Measurements from ENCODE around the gene MBLAC1. TPM values are rescaled to one million over a fixed set of nuclear protein-coding genes. Genes with fewer than 3 reads are reported as not detected.

MBLAC1 gene
- total RNA-seq, 4 donors from 2014 or later: 4.8 to 8.1 (median 6.6) TPM

- WGBS, 2 donors (ENCODE audit: low coverage in 1 of 2): 85 to 100% methylated on average over 2 of the region's 2 CpGs
Measured at GRCh38 chr7:100147278-100147677, 20.5 kb downstream of the MBLAC1 start.

GRCh38 chr7:100148225-100148558, 21.4 kb downstream of the MBLAC1 start:
- Histone ChIP-seq H3K27me3 (no peaks in the 10 kb centered on the region), H3K27ac (peak overlapping the region; percentile 2 to 91 (median 86)), H3K4me1 (peaks cover 0 to 33% (median 5%) of the 10 kb centered on the region in 3 donors), H3K36me3 (peaks cover 0 to 18% of the 10 kb centered on the region in 2 donors), H3K9me3 (no peaks in the 10 kb centered on the region), H3K4me3 (peak overlapping the region; percentile 8 to 92)
- TF ChIP-seq EP300 (IDR thresholded peaks at IDR 0.05): no peak
- TF ChIP-seq POLR2A (IDR thresholded peaks at IDR 0.05): no peak
- TF ChIP-seq POLR2AphosphoS5 (IDR thresholded peaks at IDR 0.05): no peak
- TF ChIP-seq CTCF (IDR thresholded peaks at IDR 0.05): no peak
- ATAC-seq: no peak
- WGBS, 2 donors (ENCODE audit: low coverage in 1 of 2): 5 to 10% methylated on average over 4 to 6 of the region's 14 CpGs

More at GRCh38 chr7:100147278-100147677, 20.5 kb downstream of the MBLAC1 start:
- no peak for ATAC-seq
- TF ChIP-seq EP300 (IDR thresholded peaks at IDR 0.05) (no peak), POLR2A (IDR thresholded peaks at IDR 0.05) (no peak), CTCF (IDR thresholded peaks at IDR 0.05) (no peak)
- H3K36me3 ChIP-seq: peaks cover 0 to 11% of the 10 kb centered on the region in 2 donors
- peaks cover 0 to 32% (median 5%) of the 10 kb centered on the region in 3 donors for H3K4me1 ChIP-seq
- H3K4me3 ChIP-seq: no peak overlapping the region
- no peaks in the 10 kb centered on the region for H3K9me3 ChIP-seq
- H3K27ac ChIP-seq: no peak overlapping the region
- no peaks in the 10 kb centered on the region for H3K27me3 ChIP-seq

DNA sequence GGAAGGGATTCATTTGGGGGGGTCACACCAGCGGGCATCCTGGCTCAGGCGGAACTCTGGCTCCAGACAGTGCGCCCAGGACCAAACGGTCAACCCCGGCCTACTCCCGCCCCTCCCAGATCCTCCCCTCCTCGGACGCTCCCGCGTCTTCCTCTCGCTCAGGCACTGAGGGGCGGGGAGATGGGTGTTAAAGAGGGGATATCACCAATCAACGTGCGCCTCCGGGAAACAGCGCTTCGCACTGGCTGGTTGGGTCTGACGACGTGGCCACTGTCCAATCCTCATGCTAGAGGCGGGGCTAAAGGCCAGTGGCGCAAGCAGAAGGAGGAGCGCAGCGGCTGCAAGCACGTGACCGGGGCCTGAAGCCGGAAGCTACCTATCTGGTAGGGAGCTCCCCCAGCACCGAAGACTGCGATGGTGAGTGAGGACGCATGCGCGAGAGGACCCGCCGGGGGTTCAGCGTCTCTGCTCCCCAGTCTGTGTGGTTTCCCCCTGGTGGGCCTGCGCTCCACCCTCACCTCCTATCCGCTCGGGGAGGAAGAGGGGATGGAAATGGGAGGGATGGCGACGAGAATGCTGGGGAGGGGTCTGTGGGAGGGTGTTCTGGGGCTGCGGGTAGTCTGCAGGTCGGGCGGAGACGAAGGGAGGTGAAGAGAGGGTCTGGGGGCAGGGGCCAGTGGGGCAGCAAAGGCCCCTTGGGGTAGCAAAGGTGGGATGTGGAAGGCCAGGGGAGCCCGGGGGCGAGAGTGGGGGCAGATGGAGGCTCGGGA, 22.0 kb downstream of the MBLAC1 start, which contains the start of gene LAMTOR4:
TSS of gene LAMTOR4 (plus strand) at position 360 of the 770 bp plus-strand sequence. CDS start at position 415, 55 bp downstream.
- Histone ChIP-seq H3K4me1 (peaks cover 0 to 33% (median 5%) of the 10 kb centered on the region in 3 donors), H3K36me3 (peaks cover 0 to 23% of the 10 kb centered on the region in 2 donors), H3K9me3 (no peaks in the 10 kb centered on the region), H3K27me3 (no peaks in the 10 kb centered on the region), H3K27ac (peak within 1 kb of the TSS; percentile 87 to 92 (median 90)), H3K4me3 (peak within 1 kb of the TSS; percentile 92 to 93)
- TF ChIP-seq EP300 (IDR thresholded peaks at IDR 0.05): no peak
- TF ChIP-seq CTCF (IDR thresholded peaks at IDR 0.05): peak in 1 of 4 experiments; percentile 9
- TF ChIP-seq POLR2A (IDR thresholded peaks at IDR 0.05): peak; percentile 56 to 73
- peak; percentile 73 for TF ChIP-seq POLR2AphosphoS5 (IDR thresholded peaks at IDR 0.05)
- 0% methylated on average over 2 to 10 of the region's 46 CpGs for WGBS, 2 donors (ENCODE audit: low coverage in 1 of 2)
- peak; percentile 100 for ATAC-seq

- TF ChIP-seq EP300 (IDR thresholded peaks at IDR 0.05) (no peak), POLR2A (IDR thresholded peaks at IDR 0.05) (no peak), CTCF (IDR thresholded peaks at IDR 0.05) (no peak), POLR2AphosphoS5 (IDR thresholded peaks at IDR 0.05) (no peak)
- H3K4me3 ChIP-seq: no peak overlapping the region
- peaks cover 0 to 59% of the 10 kb centered on the region in 2 donors for H3K36me3 ChIP-seq
- H3K27me3 ChIP-seq: no peaks in the 10 kb centered on the region
- peak overlapping the region in 1 of 4 donors; percentile 29 for H3K27ac ChIP-seq
- no peaks in the 10 kb centered on the region for H3K9me3 ChIP-seq
- no peak for ATAC-seq
- peaks cover 0 to 52% (median 11%) of the 10 kb centered on the region in 3 donors for H3K4me1 ChIP-seq
Measured at GRCh38 chr7:100152404-100152803, 25.6 kb downstream of the MBLAC1 start.
